Suprapubic skin (tissue), 4 donors: ENCODE data around the gene APH1B.

Experiments
- EP300 ChIP-seq: sonication (generic); formaldehyde crosslinking; IDR thresholded peaks from one replicate; pipeline ENCODE4 v1.6.1; 2017; ENCODE audit warnings: antibody characterized with exemption
- POLR2AphosphoS5 ChIP-seq, 3 donors: sonication (generic); formaldehyde crosslinking; IDR thresholded peaks; one replicate each; pipeline ENCODE4 v1.6.1; 2017; ENCODE audit warnings: antibody characterized with exemption in 3 of 3
- TF ChIP-seq, protein P1 (sequence below), 2 donors: fragments of 200-600 bp in 1 of 2; fragments of 450-650 bp in 1 of 2; sonication (generic) in 1 of 2; IDR thresholded peaks; one replicate each; pipeline ENCODE4 v1.5.1; 2016 to 2019; ENCODE audit warnings: antibody characterized with exemption in 2 of 2, mild to moderate bottlenecking in 1 of 2, moderate library complexity in 1 of 2

DNA sequence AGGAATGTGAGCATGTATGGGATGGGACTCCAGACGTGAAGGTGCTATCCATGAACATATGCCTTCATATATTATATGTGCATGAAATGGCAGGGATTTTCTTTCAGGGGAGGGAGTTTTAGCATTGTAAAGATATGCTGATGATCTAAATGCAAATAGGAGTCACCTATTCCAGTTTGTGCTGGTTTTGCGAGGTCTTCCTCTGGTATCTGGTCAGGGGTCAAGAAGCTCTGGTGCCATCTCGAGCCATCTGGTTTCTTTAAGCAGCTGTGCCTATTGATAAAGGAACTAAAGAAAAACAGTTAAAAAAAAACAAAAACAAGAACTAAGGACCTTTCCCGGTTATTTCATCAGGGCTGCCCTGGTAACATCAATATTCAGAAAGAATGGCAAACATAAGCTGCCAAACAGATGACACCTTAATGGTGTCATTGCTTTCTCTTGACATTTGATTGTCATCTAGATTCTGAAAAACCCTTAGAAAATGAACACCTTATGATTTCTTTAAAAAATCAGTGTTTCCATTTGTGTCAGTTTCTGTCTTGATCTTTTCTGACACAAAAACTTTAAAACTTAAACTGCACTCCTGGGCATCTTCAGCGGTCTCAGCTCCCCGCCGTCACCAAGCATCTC lies 22.7 kb downstream of the APH1B start:
- TF ChIP-seq, protein P1, sequence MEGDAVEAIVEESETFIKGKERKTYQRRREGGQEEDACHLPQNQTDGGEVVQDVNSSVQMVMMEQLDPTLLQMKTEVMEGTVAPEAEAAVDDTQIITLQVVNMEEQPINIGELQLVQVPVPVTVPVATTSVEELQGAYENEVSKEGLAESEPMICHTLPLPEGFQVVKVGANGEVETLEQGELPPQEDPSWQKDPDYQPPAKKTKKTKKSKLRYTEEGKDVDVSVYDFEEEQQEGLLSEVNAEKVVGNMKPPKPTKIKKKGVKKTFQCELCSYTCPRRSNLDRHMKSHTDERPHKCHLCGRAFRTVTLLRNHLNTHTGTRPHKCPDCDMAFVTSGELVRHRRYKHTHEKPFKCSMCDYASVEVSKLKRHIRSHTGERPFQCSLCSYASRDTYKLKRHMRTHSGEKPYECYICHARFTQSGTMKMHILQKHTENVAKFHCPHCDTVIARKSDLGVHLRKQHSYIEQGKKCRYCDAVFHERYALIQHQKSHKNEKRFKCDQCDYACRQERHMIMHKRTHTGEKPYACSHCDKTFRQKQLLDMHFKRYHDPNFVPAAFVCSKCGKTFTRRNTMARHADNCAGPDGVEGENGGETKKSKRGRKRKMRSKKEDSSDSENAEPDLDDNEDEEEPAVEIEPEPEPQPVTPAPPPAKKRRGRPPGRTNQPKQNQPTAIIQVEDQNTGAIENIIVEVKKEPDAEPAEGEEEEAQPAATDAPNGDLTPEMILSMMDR (IDR thresholded peaks at IDR 0.05) = no peak
- TF ChIP-seq POLR2AphosphoS5 (IDR thresholded peaks at IDR 0.05) (no peak), EP300 (no peak)
